ENCODE data around the gene CBX2.

DNA sequence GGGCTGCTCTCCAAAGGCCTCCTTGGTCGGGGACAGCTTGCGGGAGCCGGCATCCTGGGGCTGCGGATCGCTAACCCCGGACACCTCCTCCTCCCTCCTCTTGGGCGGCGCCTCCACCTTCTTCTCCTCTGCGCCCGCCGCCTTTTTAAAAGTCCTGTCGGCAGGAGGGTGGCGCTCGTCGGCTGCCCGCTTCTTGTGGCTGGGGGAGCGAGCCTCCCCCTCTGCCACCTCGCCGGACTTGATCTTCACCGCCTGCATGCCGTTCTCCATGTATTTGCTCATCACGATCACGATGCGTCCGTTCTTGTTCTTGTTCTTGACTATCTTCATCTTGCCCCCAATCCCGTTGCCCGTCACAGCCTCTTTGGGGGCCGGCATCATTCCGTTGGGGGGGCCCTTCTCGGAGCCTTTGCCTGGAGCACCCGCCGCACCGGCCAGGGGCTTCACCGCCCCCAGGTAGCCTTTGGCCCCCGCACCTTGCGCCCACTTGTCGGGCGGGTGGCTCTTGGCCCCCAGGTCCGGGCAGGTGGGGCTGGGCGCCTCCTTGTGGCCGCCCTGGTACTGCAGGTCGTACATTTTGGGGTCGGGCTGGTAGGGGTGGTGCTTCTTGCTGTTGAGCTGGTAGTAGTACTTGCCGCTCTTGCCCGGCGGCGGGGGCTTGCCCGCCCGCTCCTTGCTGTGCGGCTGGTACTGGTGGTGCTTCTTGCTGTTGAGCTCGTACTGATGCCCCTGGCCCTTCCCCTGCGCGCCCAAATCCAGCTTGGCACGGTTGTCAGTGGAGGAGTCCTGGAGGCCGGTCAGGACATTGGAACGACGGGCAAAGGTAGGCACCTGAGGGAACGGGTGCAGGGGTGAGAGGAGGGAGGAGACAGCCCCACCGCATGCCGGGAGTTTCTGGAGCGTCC lies 56.9 kb downstream of the CBX2 start:
- no peak for TF ChIP-seq GATA3 (IDR thresholded peaks at IDR 0.05; ENCODE audit: low read depth, low read length)
- no peak for TF ChIP-seq GATA2 (IDR thresholded peaks at IDR 0.05; ENCODE audit: low read depth, low read length)
